ENCODE results near the gene CDH13. TPM values are rescaled to one million over a fixed set of nuclear protein-coding genes. Genes with fewer than 3 reads are reported as not detected.

Gene CDH13
- total and polyA plus RNA-seq, 2 donors (not counting 3 experiments of a cell fraction or from before 2014, with no cell fraction given): 96.6 to 124 TPM

DNA sequence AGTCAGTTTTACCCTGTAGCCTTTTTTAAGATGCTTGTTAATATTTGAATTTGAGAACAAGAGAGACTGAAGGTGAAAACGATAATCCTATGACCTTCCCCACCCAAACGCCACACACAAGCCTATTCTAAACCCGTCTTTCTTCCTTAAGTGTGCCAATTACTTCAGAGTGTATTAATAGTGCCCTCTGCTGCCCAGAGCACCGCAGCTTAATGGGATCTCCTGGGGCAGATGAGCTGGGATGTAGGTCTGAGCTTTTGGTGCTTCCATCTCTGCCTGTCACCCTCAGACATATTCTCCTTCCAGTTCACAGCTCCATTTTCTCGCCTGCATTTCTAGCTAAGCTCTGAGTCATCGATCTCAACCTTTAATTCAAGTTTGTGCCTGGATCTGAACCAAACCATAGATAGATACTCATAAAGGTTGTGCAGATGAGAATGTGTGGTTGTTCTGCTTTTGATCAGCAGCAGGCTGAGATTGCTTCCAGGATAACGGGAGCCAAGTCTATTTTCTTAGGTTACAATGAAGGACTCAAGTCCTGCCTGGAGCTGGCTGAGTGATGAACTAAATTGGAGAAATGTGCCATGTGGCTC is 46.4 kb upstream of the CDH13 start:
- Histone ChIP-seq H4K20me1 (replicated peaks; ENCODE audit: control insufficient read depth, extremely low read depth, insufficient read depth, low read length) (no peaks in the 10 kb centered on the region), H2AFZ (ENCODE audit: low read depth, low read length) (no peak overlapping the region), H3K36me3 (ENCODE audit: control insufficient read depth in 2 of 2, extremely low read depth in 1 of 2, insufficient read depth in 2 of 2, low read length in 2 of 2) (no peaks in the 10 kb centered on the region), H3K27ac (ENCODE audit: insufficient read depth, low read depth, low read length) (no peak overlapping the region), H3K79me2 (ENCODE audit: control insufficient read depth, insufficient read depth, low read length) (no peaks in the 10 kb centered on the region), H3K27me3 (ENCODE audit: control insufficient read depth in 2 of 2, insufficient read depth in 2 of 2, low read length in 2 of 2) (peaks cover 5 to 16% of the 10 kb centered on the region in 2 experiments), H3K4me3 (replicated peaks in 1 of 3; ENCODE audit: insufficient read depth in 1 of 3, low read depth in 1 of 3, low read length in 3 of 3) (no peak overlapping the region), H3K9me3 (replicated peaks; ENCODE audit: control insufficient read depth, insufficient read depth, low read length) (no peaks in the 10 kb centered on the region), H3K9ac (replicated peaks; ENCODE audit: extremely low read depth, insufficient read depth, low read length) (no peak overlapping the region), H3K4me2 (ENCODE audit: insufficient read depth, low read length) (no peak overlapping the region), H3K4me1 (ENCODE audit: control insufficient read depth, extremely low read depth, insufficient read depth, low read length) (no peaks in the 10 kb centered on the region), H3K9me1 (replicated peaks; ENCODE audit: control insufficient read depth, extremely low read depth, insufficient read depth, low read length) (no peaks in the 10 kb centered on the region)
- TF ChIP-seq CTCF (IDR thresholded peaks at IDR 0.05; ENCODE audit: extremely low read depth in 1 of 2, insufficient read depth in 1 of 2, low read depth in 1 of 2, low read length in 2 of 2): peak; percentile 10 to 23
- no peak for TF ChIP-seq MYC (IDR thresholded peaks at IDR 0.05; ENCODE audit: low read depth, low read length)
- no peak for TF ChIP-seq FOS (IDR thresholded peaks at IDR 0.05; ENCODE audit: borderline replicate concordance, insufficient read depth, low read length)
- CTCF ChIA-PET: interaction anchor here (1.0 to 1.3 kb wide), 2 partner anchors 316 to 638 kb away, joined by 3 to 4 read pairs; no protein-coding TSS in a partner anchor
- dilution Hi-C loops (cut with MboI; ENCODE audit: extremely low pct_ligation_motif_present, low sequenced_read_pairs) (no loop called here), intact Hi-C loops (cut with micrococcal nuclease) (loop anchor here (10.0 kb wide), 1 partner anchor 316 kb away; no protein-coding TSS in a partner anchor)
- POLR2A ChIA-PET: no interaction called here
- no TSS peak for BruUV-seq (replicated peaks)
- DNase-seq (ENCODE audit: low read depth, low spot score): peak; percentile 15
- FAIRE-seq: no peak

DNA sequence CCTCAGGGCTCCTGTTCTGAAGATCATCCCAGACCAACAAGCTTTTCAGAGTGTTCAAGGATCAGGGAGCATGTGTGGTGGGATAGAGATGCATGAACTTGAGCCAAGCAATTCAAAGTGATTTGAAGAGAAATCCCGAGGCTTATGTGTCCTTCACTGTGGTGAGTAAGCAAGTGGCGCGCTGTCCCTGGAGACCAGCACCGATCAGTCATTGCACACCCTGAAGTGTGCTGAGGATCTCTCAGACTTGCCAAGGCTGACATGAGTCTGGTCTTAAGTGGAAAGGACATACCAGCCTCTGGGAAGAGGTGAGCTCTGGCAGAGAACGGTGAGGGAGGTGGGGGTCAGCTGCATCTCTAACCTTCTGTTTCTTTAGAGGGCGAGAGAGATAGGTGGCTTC is 43.8 kb upstream of the CDH13 start:
- no peaks in the 10 kb centered on the region for H3K4me1 ChIP-seq (ENCODE audit: control insufficient read depth, extremely low read depth, insufficient read depth, low read length)
- H3K9me3 ChIP-seq (replicated peaks; ENCODE audit: control insufficient read depth, insufficient read depth, low read length): no peaks in the 10 kb centered on the region
- H4K20me1 ChIP-seq (replicated peaks; ENCODE audit: control insufficient read depth, extremely low read depth, insufficient read depth, low read length): no peaks in the 10 kb centered on the region
- no peak overlapping the region for H3K9ac ChIP-seq (replicated peaks; ENCODE audit: extremely low read depth, insufficient read depth, low read length)
- CTCF ChIA-PET: interaction anchor here (0.9 kb wide), 1 partner anchor 14 kb away, joined by 3 read pairs; no protein-coding TSS in a partner anchor
- BruUV-seq (replicated peaks): no TSS peak
- dilution Hi-C loops (cut with MboI; ENCODE audit: extremely low pct_ligation_motif_present, low sequenced_read_pairs): no loop called here
- H3K36me3 ChIP-seq (ENCODE audit: control insufficient read depth in 2 of 2, extremely low read depth in 1 of 2, insufficient read depth in 2 of 2, low read length in 2 of 2): no peaks in the 10 kb centered on the region
- intact Hi-C loops (cut with micrococcal nuclease): loop anchor here (10.0 kb wide), 1 partner anchor 318 kb away; no protein-coding TSS in a partner anchor
- POLR2A ChIA-PET: no interaction called here
- TF ChIP-seq MYC (IDR thresholded peaks at IDR 0.05; ENCODE audit: low read depth, low read length): no peak
- TF ChIP-seq POLR2A (IDR thresholded peaks at IDR 0.05; ENCODE audit: low read depth, low read length): no peak
- TF ChIP-seq FOS (IDR thresholded peaks at IDR 0.05; ENCODE audit: borderline replicate concordance, insufficient read depth, low read length): no peak
- TF ChIP-seq GATA2 (IDR thresholded peaks at IDR 0.05; ENCODE audit: insufficient read depth, insufficient read length, low read depth, low read length): no peak
- no peak for TF ChIP-seq POLR2AphosphoS5 (IDR thresholded peaks at IDR 0.05; ENCODE audit: insufficient read depth, low read depth, low read length)
- TF ChIP-seq JUN (IDR thresholded peaks at IDR 0.05; ENCODE audit: borderline replicate concordance, insufficient read depth, insufficient read length, low read depth): no peak
- no peak for TF ChIP-seq CTCF (IDR thresholded peaks at IDR 0.05; ENCODE audit: extremely low read depth in 1 of 2, insufficient read depth in 1 of 2, low read depth in 1 of 2, low read length in 2 of 2)
- TF ChIP-seq, protein P1, sequence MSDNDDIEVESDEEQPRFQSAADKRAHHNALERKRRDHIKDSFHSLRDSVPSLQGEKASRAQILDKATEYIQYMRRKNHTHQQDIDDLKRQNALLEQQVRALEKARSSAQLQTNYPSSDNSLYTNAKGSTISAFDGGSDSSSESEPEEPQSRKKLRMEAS (IDR thresholded peaks at IDR 0.05; ENCODE audit: insufficient read depth, insufficient read length): no peak
- no peak for TF ChIP-seq EZH2 (IDR thresholded peaks at IDR 0.05; ENCODE audit: borderline replicate concordance, low read depth, low read length, severe bottlenecking)
- no peak for DNase-seq (ENCODE audit: low read depth, low spot score)
- no peak overlapping the region for H2AFZ ChIP-seq (ENCODE audit: low read depth, low read length)
- H3K27ac ChIP-seq (ENCODE audit: insufficient read depth, low read depth, low read length): no peak overlapping the region
- H3K79me2 ChIP-seq (ENCODE audit: control insufficient read depth, insufficient read depth, low read length): no peaks in the 10 kb centered on the region
- no peak for FAIRE-seq
- no peaks in the 10 kb centered on the region for H3K9me1 ChIP-seq (replicated peaks; ENCODE audit: control insufficient read depth, extremely low read depth, insufficient read depth, low read length)
- no peak overlapping the region for H3K4me3 ChIP-seq (replicated peaks in 1 of 3; ENCODE audit: insufficient read depth in 1 of 3, low read depth in 1 of 3, low read length in 3 of 3)
- H3K4me2 ChIP-seq (ENCODE audit: insufficient read depth, low read length): no peak overlapping the region
- H3K27me3 ChIP-seq (ENCODE audit: control insufficient read depth in 2 of 2, insufficient read depth in 2 of 2, low read length in 2 of 2): peaks cover 5 to 10% of the 10 kb centered on the region in 2 experiments

Measured in endothelial cell of umbilical vein (primary cell).